ENCODE results near the gene NDUFS6.

NDUFS6 gene

DNA sequence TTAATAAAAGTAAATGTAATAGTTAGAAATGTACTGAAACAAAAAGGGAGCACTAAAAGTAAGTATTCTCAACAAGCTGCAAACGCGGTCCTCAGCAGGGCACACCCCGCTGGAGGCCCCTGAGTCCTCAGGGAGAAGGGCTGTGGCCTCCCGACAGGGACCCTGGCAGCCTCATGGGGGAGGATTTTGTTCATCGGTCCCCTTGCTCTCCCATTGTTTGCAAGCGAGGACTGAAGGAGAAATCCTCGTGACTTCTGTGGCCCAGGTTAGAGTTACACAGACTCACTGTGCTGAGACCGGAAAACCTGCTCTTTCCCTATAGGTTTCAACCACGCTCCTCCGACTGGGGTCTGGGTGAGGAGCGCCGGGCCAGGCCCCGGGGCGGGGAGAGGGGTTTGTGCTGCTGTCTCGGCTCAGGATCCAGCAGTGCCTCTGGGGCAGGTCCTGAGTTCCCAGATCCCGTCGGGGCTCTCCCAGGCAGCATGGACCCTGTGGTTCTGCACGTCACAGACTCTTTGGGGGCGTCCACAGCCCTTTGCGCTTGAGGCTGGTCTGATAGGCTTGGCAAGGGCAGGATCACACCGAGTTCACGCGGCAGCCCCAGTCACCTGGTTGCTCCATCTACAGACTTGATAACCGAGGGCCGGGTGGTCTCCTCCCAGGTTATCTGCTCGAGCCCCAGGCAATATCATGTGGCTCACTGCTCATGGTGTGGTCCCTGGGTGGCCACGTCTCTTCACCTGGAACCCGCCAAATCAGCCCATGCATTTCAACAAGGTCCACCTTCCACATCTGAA, 40.4 kb upstream of the NDUFS6 start:
- Histone ChIP-seq H3K27me3 (ENCODE audit: control insufficient read depth, insufficient read depth, low read length) (peaks cover 8% of the 10 kb centered on the region), H3K9me3 (ENCODE audit: control insufficient read depth, low read length) (no peaks in the 10 kb centered on the region), H3K9ac (ENCODE audit: low read length) (no peak overlapping the region), H3K36me3 (ENCODE audit: control insufficient read depth, insufficient read depth, low read length) (no peaks in the 10 kb centered on the region), H3K4me1 (ENCODE audit: control insufficient read depth, insufficient read depth, low read length) (no peaks in the 10 kb centered on the region), H3K4me3 (ENCODE audit: low read length) (no peak overlapping the region)

DNA sequence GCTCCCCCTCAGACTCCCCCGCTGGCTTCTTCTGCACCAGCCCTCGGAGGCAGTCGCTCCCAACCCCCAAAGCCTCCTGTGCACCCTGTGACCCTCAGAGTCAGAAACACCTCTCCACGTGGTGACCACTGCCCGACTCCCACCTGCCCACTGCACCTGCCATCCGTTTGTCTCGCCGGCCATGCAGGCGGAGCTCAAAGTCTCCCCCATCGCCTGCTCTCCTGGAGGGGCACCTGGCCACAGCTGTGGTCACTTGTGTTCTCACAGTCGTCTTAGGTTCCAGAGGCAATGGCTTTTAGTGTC, 39.8 kb upstream of the NDUFS6 start:
- H3K27me3 ChIP-seq (ENCODE audit: control insufficient read depth, insufficient read depth, low read length) = peaks cover 8% of the 10 kb centered on the region
- no peak overlapping the region for H3K4me3 ChIP-seq (ENCODE audit: low read length)
- H3K9ac ChIP-seq (ENCODE audit: low read length) = no peak overlapping the region
- no peaks in the 10 kb centered on the region for H3K9me3 ChIP-seq (ENCODE audit: control insufficient read depth, low read length)
- H3K36me3 ChIP-seq (ENCODE audit: control insufficient read depth, insufficient read depth, low read length) = no peaks in the 10 kb centered on the region
- no peaks in the 10 kb centered on the region for H3K4me1 ChIP-seq (ENCODE audit: control insufficient read depth, insufficient read depth, low read length)

DNA sequence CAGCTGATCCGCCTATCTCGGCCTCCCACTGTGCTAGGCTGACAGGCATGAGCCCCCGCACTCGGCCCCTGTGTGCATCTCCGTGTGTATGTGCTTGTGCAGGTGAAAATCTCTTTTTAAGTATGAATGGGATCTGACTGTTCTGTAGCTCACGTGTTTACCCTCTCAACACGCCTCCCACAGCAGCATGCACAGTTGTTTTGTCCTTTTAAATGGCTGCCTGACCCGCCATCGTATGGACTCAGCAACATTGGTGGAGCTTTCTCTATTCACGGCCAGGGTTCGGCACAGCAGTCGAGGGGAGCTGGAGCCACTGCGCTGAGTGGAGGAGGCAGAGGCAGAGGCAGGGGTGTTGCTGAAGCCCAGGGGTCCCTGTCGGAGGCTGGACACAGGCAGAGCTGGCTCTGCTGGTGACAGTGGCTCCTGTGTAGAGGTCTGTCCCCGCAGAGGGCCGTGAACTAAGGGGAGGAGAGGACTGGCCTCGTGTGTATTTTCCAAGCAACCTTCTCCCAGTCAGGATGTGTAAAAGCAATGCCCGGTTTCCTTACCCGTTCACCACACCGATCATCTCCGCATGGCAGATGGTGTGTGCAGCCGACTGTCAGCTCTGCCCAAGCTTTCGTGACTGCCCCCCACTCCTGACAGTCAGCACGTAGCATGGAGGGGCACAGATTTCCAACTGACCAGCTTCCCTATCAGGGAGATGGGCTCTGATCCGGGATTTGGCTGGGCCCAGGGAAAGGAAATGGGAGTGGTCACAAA, 38.9 kb upstream of the NDUFS6 start:
- Histone ChIP-seq H3K36me3 (ENCODE audit: control insufficient read depth, insufficient read depth, low read length) (no peaks in the 10 kb centered on the region), H3K4me1 (ENCODE audit: control insufficient read depth, insufficient read depth, low read length) (no peaks in the 10 kb centered on the region), H3K9me3 (ENCODE audit: control insufficient read depth, low read length) (no peaks in the 10 kb centered on the region), H3K9ac (ENCODE audit: low read length) (no peak overlapping the region), H3K27me3 (ENCODE audit: control insufficient read depth, insufficient read depth, low read length) (peaks cover 8% of the 10 kb centered on the region), H3K4me3 (ENCODE audit: low read length) (no peak overlapping the region)

DNA sequence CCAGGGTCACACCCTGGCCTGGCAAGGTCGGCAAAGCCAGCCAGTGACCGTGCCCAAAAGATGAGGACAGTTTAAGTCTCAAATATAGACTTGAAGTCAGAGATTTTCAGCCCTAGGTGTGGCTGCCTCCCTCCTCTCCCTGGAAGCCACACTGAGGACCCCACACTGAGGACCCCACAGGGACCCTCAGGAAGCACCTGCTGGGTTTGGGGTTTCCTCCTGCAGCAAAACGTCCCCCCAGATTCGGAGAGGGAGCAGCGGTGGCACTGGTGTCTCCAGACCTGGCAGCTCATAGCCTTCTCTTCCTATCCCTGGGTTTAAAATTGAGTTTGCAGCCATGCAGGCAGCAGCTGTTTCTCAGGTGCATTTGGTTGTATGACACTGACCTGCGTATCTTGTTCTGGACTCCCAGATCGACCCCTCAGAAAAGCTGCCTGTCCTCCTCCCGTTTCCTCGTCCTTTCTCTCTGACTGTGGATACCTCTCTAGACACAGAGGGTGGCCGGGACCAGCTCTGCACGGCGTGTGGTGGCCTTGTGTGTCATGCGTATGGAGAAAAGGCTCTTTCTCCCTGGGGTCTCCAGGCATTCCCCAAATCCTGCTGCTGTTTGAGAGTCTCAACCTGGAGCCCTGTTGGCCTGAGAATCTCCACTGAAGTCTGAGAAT, 38.2 kb upstream of the NDUFS6 start:
- Histone ChIP-seq H3K4me1 (ENCODE audit: control insufficient read depth, insufficient read depth, low read length) (no peaks in the 10 kb centered on the region), H3K9me3 (ENCODE audit: control insufficient read depth, low read length) (no peaks in the 10 kb centered on the region), H3K4me3 (ENCODE audit: low read length) (no peak overlapping the region), H3K27me3 (ENCODE audit: control insufficient read depth, insufficient read depth, low read length) (peaks cover 8% of the 10 kb centered on the region), H3K36me3 (ENCODE audit: control insufficient read depth, insufficient read depth, low read length) (no peaks in the 10 kb centered on the region), H3K9ac (ENCODE audit: low read length) (no peak overlapping the region)

DNA sequence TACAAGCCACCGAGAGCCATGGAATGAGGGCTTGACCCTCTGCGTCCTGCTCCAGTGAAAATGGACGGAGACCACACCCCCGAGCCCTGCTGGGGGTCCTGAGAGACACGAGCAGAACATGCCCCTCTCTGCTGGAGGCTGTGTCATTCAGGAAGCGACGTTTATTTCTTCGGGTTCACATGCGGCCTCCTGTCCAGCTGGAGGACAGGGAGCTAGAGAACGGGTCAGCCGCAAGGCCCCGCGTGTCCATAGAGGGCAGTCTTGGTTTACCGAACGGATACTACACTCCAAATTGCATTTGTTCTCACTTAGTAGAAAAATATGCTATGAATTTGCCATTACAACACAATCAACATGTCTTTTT, 37.7 kb upstream of the NDUFS6 start:
- Histone ChIP-seq H3K4me3 (ENCODE audit: low read length) (no peak overlapping the region), H3K9me3 (ENCODE audit: control insufficient read depth, low read length) (no peaks in the 10 kb centered on the region), H3K27me3 (ENCODE audit: control insufficient read depth, insufficient read depth, low read length) (peaks cover 8% of the 10 kb centered on the region), H3K4me1 (ENCODE audit: control insufficient read depth, insufficient read depth, low read length) (no peaks in the 10 kb centered on the region), H3K36me3 (ENCODE audit: control insufficient read depth, insufficient read depth, low read length) (no peaks in the 10 kb centered on the region), H3K9ac (ENCODE audit: low read length) (no peak overlapping the region)

DNA sequence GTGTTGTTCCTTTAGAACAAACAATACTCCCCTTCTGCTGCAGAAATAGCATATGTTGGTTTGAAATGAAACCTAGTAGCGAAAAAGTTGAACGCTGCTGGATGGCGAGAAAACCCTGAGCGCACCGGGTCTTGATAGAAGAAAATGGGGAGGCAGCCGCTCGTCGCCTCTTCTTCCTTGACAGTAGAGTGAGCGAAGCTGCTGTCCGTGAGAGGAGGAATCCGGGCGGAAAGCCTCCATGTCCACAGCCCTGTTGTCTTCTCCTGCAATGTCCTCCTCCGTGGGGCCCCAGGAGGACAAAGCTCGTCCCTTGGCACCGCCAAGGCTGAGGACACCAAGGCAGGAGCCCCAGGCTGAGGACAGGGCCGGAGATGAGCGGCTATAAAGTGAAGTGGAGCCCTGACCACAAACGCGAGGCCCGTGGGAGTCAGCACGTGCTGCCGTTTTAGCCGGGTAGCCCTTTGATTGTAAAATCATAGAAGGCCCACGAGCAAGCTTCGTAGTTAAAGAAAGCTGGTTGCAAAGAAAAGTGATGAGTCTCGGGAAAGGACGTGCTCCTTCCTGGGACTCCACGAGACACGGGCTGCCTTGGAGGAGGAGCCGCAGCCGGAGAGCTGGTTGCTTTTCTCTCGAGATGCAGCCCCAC, 37.1 kb upstream of the NDUFS6 start:
- Histone ChIP-seq H3K27me3 (ENCODE audit: control insufficient read depth, insufficient read depth, low read length) (peaks cover 8% of the 10 kb centered on the region), H3K36me3 (ENCODE audit: control insufficient read depth, insufficient read depth, low read length) (no peaks in the 10 kb centered on the region), H3K9me3 (ENCODE audit: control insufficient read depth, low read length) (no peaks in the 10 kb centered on the region), H3K4me3 (ENCODE audit: low read length) (no peak overlapping the region), H3K9ac (ENCODE audit: low read length) (no peak overlapping the region), H3K4me1 (ENCODE audit: control insufficient read depth, insufficient read depth, low read length) (no peaks in the 10 kb centered on the region)

DNA sequence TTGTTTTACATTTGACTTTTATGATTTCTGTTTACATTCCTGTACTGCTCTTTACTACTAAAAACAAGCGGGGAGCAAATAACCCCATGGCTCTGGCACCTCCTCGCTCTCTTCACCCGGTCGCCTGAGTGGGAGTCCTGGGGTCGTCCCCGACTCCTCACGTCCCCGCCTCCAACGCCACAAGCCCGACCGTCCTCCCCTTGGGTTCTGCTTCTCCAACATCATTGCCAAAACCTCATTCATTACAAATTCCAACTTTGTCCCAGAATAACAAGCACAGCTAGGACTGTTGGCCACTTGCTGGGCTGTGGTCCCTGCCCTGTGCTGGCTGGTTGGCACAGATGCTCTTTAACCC, 36.6 kb upstream of the NDUFS6 start:
- Histone ChIP-seq H3K36me3 (ENCODE audit: control insufficient read depth, insufficient read depth, low read length) (no peaks in the 10 kb centered on the region), H3K27me3 (ENCODE audit: control insufficient read depth, insufficient read depth, low read length) (peaks cover 8% of the 10 kb centered on the region), H3K9me3 (ENCODE audit: control insufficient read depth, low read length) (no peaks in the 10 kb centered on the region), H3K4me3 (ENCODE audit: low read length) (no peak overlapping the region), H3K9ac (ENCODE audit: low read length) (no peak overlapping the region), H3K4me1 (ENCODE audit: control insufficient read depth, insufficient read depth, low read length) (no peaks in the 10 kb centered on the region)

DNA sequence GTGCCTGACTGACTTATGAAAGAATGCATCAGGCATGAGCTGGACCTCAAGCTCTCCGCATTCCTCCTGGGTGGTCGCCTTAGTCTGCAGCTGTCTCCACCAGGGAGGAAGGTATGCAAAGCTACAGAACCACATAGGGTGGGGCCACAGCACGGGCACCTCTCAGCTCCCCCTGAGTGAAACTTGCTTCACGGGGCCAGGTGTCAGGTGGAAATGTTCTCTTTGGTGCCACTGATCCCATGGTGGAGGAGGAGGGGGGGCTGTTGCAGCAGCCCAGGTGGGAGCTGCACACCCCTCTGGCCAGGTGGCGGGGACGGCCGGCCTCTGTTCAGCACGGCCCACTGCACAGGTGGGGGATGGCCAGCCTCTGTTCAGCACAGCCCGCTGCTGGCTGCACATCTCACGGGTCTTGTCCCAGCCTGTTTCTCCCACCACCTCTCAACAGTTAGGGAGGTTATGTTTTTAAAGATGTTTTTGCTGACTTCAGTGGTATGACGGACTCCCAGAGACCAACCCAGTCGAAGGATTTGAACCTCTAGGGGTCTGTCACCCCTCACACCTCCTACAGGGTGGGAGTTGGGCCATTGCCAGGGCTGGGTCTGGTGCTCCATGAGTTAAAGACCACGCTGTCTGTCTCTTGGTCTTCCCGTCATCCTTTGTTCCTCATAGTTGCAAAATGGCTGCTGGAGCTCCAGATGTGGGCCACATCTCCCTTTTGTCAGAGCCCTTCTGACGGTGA, 35.9 kb upstream of the NDUFS6 start:
- Histone ChIP-seq H3K9ac (ENCODE audit: low read length) (no peak overlapping the region), H3K27me3 (ENCODE audit: control insufficient read depth, insufficient read depth, low read length) (peaks cover 8% of the 10 kb centered on the region), H3K4me1 (ENCODE audit: control insufficient read depth, insufficient read depth, low read length) (no peaks in the 10 kb centered on the region), H3K36me3 (ENCODE audit: control insufficient read depth, insufficient read depth, low read length) (no peaks in the 10 kb centered on the region), H3K4me3 (ENCODE audit: low read length) (no peak overlapping the region), H3K9me3 (ENCODE audit: control insufficient read depth, low read length) (no peaks in the 10 kb centered on the region)

DNA sequence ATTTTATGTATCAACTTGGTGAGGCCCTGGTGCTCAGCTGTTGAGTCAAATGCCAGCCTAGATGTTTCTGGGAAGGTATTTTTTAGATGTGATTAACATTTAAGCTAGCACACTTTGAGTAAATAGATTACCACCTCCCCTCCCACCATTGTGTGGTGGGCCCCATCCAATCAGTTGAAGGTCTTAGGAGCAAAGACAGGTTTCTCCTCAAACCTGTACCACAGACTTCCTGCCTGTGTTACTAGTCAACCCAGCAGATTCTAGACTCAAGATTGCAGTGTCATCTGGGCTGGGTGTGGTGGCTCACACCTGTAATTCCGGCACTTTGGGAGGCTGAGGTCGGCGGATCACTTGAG, 35.3 kb upstream of the NDUFS6 start:
- Histone ChIP-seq H3K4me3 (ENCODE audit: low read length) (no peak overlapping the region), H3K9me3 (ENCODE audit: control insufficient read depth, low read length) (no peaks in the 10 kb centered on the region), H3K36me3 (ENCODE audit: control insufficient read depth, insufficient read depth, low read length) (no peaks in the 10 kb centered on the region), H3K9ac (ENCODE audit: low read length) (no peak overlapping the region), H3K4me1 (ENCODE audit: control insufficient read depth, insufficient read depth, low read length) (no peaks in the 10 kb centered on the region), H3K27me3 (ENCODE audit: control insufficient read depth, insufficient read depth, low read length) (peaks cover 8% of the 10 kb centered on the region)

DNA sequence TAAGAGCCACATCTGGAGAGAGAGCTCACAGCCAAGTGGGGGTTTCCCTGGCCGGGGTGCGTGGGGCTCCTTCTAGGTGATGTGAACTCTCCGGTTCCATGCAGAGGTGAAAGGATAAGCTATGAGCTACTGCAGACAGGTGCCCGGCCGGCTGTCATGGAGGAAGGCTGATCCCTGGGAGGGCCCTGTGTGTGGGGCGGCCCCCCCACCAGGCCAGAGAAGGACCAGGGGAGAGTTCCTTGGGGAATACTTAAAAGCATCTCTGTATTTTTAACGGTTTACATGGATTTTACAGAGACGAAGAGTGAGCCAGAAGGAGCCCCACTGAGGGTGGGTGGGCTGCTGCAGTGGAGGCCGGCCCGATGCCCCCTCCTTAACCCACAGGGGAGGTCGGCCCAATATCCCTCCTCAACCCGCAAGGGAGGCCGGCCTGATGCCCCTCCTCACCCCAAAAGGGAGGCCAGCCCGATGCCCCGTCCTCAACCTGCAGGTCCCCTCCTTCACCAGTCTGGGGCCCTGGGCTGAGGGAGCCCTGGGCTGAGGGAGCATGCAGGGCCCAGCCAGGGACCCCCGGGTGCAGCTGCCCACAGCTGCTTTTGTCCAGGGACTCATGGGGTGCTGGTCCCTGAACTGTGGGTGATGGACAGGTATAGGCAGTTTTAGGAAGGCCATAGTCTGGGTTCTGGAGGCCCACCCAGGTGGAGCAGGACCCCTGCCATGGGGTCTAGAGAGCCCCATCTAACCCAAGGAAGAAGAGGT, 33.5 kb upstream of the NDUFS6 start:
- Histone ChIP-seq H3K4me3 (ENCODE audit: low read length) (no peak overlapping the region), H3K36me3 (ENCODE audit: control insufficient read depth, insufficient read depth, low read length) (no peaks in the 10 kb centered on the region), H3K4me1 (ENCODE audit: control insufficient read depth, insufficient read depth, low read length) (no peaks in the 10 kb centered on the region), H3K9ac (ENCODE audit: low read length) (no peak overlapping the region), H3K9me3 (ENCODE audit: control insufficient read depth, low read length) (no peaks in the 10 kb centered on the region), H3K27me3 (ENCODE audit: control insufficient read depth, insufficient read depth, low read length) (peaks cover 6% of the 10 kb centered on the region)

DNA sequence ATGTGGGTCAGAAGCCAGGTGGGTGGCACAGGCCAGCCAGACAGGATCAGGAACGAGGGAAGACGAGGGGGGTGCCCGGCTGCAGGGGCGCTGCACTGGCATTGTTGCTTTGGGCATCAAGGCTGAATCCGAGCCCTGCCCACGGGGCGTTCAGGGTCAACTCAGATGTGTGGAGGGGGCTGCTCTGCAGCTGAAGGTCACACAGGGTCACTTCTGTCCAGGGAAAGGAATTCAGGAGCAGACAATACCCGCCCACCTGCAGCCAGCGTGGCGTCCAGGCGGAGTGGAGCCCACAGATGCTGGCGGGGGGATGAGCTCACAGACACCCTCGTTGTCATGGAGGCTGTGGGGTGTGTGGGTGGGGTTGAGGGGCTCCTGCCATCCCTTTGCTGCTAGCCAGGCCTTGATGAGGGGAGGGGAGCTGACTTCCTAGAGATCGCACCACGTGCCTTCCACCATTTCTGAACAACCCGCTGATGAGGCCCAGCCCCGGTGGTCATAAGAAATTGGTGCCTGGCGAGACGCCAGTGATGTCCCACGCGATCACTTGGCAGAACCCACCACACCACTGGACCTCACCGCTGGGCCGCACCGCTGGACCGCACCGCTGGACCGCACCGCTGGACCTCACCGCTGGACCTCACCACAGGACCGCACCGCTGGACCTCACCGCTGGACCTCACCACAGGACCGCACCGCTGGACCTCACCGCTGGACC, 32.8 kb upstream of the NDUFS6 start:
- H3K4me3 ChIP-seq (ENCODE audit: low read length) = no peak overlapping the region
- H3K4me1 ChIP-seq (ENCODE audit: control insufficient read depth, insufficient read depth, low read length) = no peaks in the 10 kb centered on the region
- H3K9ac ChIP-seq (ENCODE audit: low read length) = no peak overlapping the region
- no peaks in the 10 kb centered on the region for H3K27me3 ChIP-seq (ENCODE audit: control insufficient read depth, insufficient read depth, low read length)
- H3K9me3 ChIP-seq (ENCODE audit: control insufficient read depth, low read length) = no peaks in the 10 kb centered on the region
- H3K36me3 ChIP-seq (ENCODE audit: control insufficient read depth, insufficient read depth, low read length) = no peaks in the 10 kb centered on the region
